HepG2 (cell line): ENCODE measurements around the gene ABCD1. TPM values are rescaled to one million over a fixed set of nuclear protein-coding genes. Genes with fewer than 3 reads are reported as not detected.

Experiments used
- FOXM1 ChIP-seq: sonication (generic); formaldehyde crosslinking; IDR thresholded peaks from 2 replicates; pipeline ENCODE4 v1.5.0; 2020; ENCODE audit warnings: missing genetic modification reagents
- HNF4A ChIP-seq: sonication (generic); formaldehyde crosslinking; IDR thresholded peaks from 2 replicates; pipeline ENCODE4 v1.4.0; 2020; ENCODE audit warnings: missing genetic modification reagents
- NR2C2 ChIP-seq: sonication (generic); formaldehyde crosslinking; IDR thresholded peaks from 2 replicates; pipeline ENCODE4 v1.4.0; 2020; ENCODE audit warnings: missing genetic modification reagents, mild to moderate bottlenecking, moderate library complexity, borderline replicate concordance
- PHB2 ChIP-seq: fragments of 450-650 bp; IDR thresholded peaks from 2 replicates; pipeline ENCODE4 v1.6.1; 2018; ENCODE audit not compliant: partially characterized antibody
- SPEN ChIP-seq: sonication (generic); formaldehyde crosslinking; IDR thresholded peaks from 2 replicates; pipeline ENCODE4 v1.5.1; 2020; ENCODE audit warnings: low read depth, mild to moderate bottlenecking, missing genetic modification reagents
- ZNF230 ChIP-seq: sonication (generic); formaldehyde crosslinking; IDR thresholded peaks from 2 replicates; pipeline ENCODE4 v1.4.0; 2020; ENCODE audit warnings: mild to moderate bottlenecking, missing genetic modification reagents
- ZNF335 ChIP-seq: sonication (generic); formaldehyde crosslinking; IDR thresholded peaks from 2 replicates; pipeline ENCODE4 v1.4.0; 2020; ENCODE audit warnings: missing genetic modification reagents
- ZNF430 ChIP-seq: sonication (generic); formaldehyde crosslinking; IDR thresholded peaks from 2 replicates; pipeline ENCODE4 v1.9.0; 2021; ENCODE audit warnings: mild to moderate bottlenecking, missing genetic modification reagents
- ZNF496 ChIP-seq: sonication (generic); formaldehyde crosslinking; IDR thresholded peaks from 2 replicates; pipeline ENCODE4 v1.8.1; 2023; ENCODE audit warnings: mild to moderate bottlenecking, moderate library complexity, missing genetic modification reagents; ENCODE audit not compliant: insufficient replicate concordance
- ZNF549 ChIP-seq: sonication (generic); formaldehyde crosslinking; IDR thresholded peaks from 2 replicates; pipeline ENCODE4 v1.5.0; 2020; ENCODE audit warnings: missing genetic modification reagents
- ZNF605 ChIP-seq: sonication (generic); formaldehyde crosslinking; IDR thresholded peaks from 2 replicates; pipeline ENCODE4 v1.8.0; 2022; ENCODE audit warnings: mild to moderate bottlenecking, missing genetic modification reagents
- ZNF687 ChIP-seq: sonication (generic); formaldehyde crosslinking; IDR thresholded peaks from 2 replicates; pipeline ENCODE4 v1.5.1; 2020; ENCODE audit warnings: mild to moderate bottlenecking, missing genetic modification reagents, moderate library complexity
- ZNF768 ChIP-seq: sonication (generic); formaldehyde crosslinking; IDR thresholded peaks from 2 replicates; pipeline ENCODE4 v1.4.0; 2020; ENCODE audit warnings: missing genetic modification reagents
- ZXDC ChIP-seq: sonication (generic); formaldehyde crosslinking; IDR thresholded peaks from 2 replicates; pipeline ENCODE4 v1.5.0; 2020; ENCODE audit warnings: mild to moderate bottlenecking, missing genetic modification reagents
- polyA plus RNA-seq, 8 experiments: library from polyadenylated mRNA; depleted of rRNA in 3 of 8; stranded (reverse) in 7 of 8; unstranded in 1 of 8; fragments of >200 nt; fragmentation: Illumina TruSeq in 4 of 8; extraction: Trizol in 4 of 8; gene quantifications; 2 replicates each; pipeline versions ENCODE4 v1.2.1 to v1.2.3, GENCODE V29; 2011 to 2016; ENCODE audit warnings: low read depth in 4 of 8, missing spikeins in 1 of 8, mixed read lengths in 1 of 8; ENCODE audit not compliant: insufficient read depth in 1 of 8
- total RNA-seq, 5 experiments: library from RNA; depleted of rRNA; stranded (reverse); fragments of >200 nt; fragmentation: Illumina TruSeq; extraction: Trizol; gene quantifications; 2 replicates each; pipeline ENCODE4 v1.2.3, GENCODE V29; 2016; ENCODE audit warnings: low read depth in 1 of 5

ABCD1 gene
- total and polyA plus RNA-seq, 2 of the 13 experiments (the other 11 are each of a cell fraction or from before 2014, with no cell fraction given), result 11.4 to 15.9 TPM

GRCh38 chrX:153763298-153763932, 38.8 kb downstream of the ABCD1 start (continued):
- TF ChIP-seq ZNF687 (CRISPR knock-in tag), result peak; percentile 83
- 0 out of 2 replicates have a peak, but pooled peaks have one; percentile 58 for TF ChIP-seq ZNF605 (CRISPR knock-in tag)
- TF ChIP-seq ZNF335 (CRISPR knock-in tag), result no peak
- no peak for TF ChIP-seq PHB2
- peak; percentile 75 for TF ChIP-seq NR2C2
- TF ChIP-seq ZNF496 (CRISPR knock-in tag), result no peak
- no peak for TF ChIP-seq ZNF430 (CRISPR knock-in tag)
- peak; percentile 74 for TF ChIP-seq HNF4A
- peak; percentile 41; the same call in 1 of the 2 replicates for TF ChIP-seq SPEN
- TF ChIP-seq ZNF549 (CRISPR knock-in tag), result no peak
- TF ChIP-seq FOXM1 (CRISPR knock-in tag), result no peak
- no peak for TF ChIP-seq ZNF768
- TF ChIP-seq ZNF230 (CRISPR knock-in tag), result no peak
- no peak for TF ChIP-seq ZXDC (CRISPR knock-in tag)
- TF ChIP-seq, all 625 proteins: peak for 33
